Measurements from ENCODE around the gene SLC38A3. TPM values are rescaled to one million over a fixed set of nuclear protein-coding genes. Genes with fewer than 3 reads are reported as not detected.

The SLC38A3 gene
- total RNA-seq, 1 donor from 2014 or later = not detected

GRCh38 chr3:50167841-50168209, 37.2 kb upstream of the SLC38A3 start:
- ATAC-seq (no peak), DNase-seq (no peak)
- no peak overlapping the region for H3K4me3 ChIP-seq
- intact Hi-C loops (cut with DNase I) = no loop called here
- H3K27ac ChIP-seq = peak overlapping the region; percentile 76
- no peaks in the 10 kb centered on the region for H3K27me3 ChIP-seq (ENCODE audit: low read depth)
- no peaks in the 10 kb centered on the region for H3K36me3 ChIP-seq
- no peaks in the 10 kb centered on the region for H3K9me3 ChIP-seq
- peaks cover 94% of the 10 kb centered on the region for H3K4me1 ChIP-seq
- TF ChIP-seq CTCF (IDR thresholded peaks at IDR 0.05) = no peak

GRCh38 chr3:50168388-50168787, 36.7 kb upstream of the SLC38A3 start:
- H3K36me3 ChIP-seq = no peaks in the 10 kb centered on the region
- intact Hi-C loops (cut with DNase I) = no loop called here
- no peak overlapping the region for H3K4me3 ChIP-seq
- H3K27me3 ChIP-seq (ENCODE audit: low read depth) = no peaks in the 10 kb centered on the region
- peak overlapping the region; percentile 76 for H3K27ac ChIP-seq
- no peak for ATAC-seq
- DNase-seq = no peak
- H3K4me1 ChIP-seq = peaks cover 88% of the 10 kb centered on the region
- no peaks in the 10 kb centered on the region for H3K9me3 ChIP-seq
- no peak for TF ChIP-seq CTCF (IDR thresholded peaks at IDR 0.05)

- Histone ChIP-seq H3K27me3 (ENCODE audit: low read depth) (no peaks in the 10 kb centered on the region), H3K9me3 (no peaks in the 10 kb centered on the region), H3K36me3 (peaks cover under 1% of the 10 kb centered on the region), H3K4me1 (peaks cover 84% of the 10 kb centered on the region), H3K27ac (peak overlapping the region; percentile 76), H3K4me3 (no peak overlapping the region)
- TF ChIP-seq CTCF (IDR thresholded peaks at IDR 0.05) = no peak
- intact Hi-C loops (cut with DNase I) = no loop called here
- DNase-seq (no peak), ATAC-seq (no peak)
These were observed 36.3 kb upstream of the SLC38A3 start for GRCh38 chr3:50168791-50169190.

- Histone ChIP-seq H3K4me3 (no peak overlapping the region), H3K27ac (peak overlapping the region; percentile 76), H3K27me3 (ENCODE audit: low read depth) (no peaks in the 10 kb centered on the region), H3K4me1 (peaks cover 78% of the 10 kb centered on the region), H3K36me3 (peaks cover 6% of the 10 kb centered on the region), H3K9me3 (no peaks in the 10 kb centered on the region)
- ATAC-seq (no peak), DNase-seq (no peak)
- intact Hi-C loops (cut with DNase I) = no loop called here
- no peak for TF ChIP-seq CTCF (IDR thresholded peaks at IDR 0.05)
These were observed 35.7 kb upstream of the SLC38A3 start for GRCh38 chr3:50169232-50169832.

GRCh38 chr3:50169858-50170257, 35.2 kb upstream of the SLC38A3 start:
- ATAC-seq (no peak), DNase-seq (no peak)
- no peak overlapping the region for H3K4me3 ChIP-seq
- H3K36me3 ChIP-seq = peaks cover 11% of the 10 kb centered on the region
- intact Hi-C loops (cut with DNase I) = no loop called here
- TF ChIP-seq CTCF (IDR thresholded peaks at IDR 0.05) = no peak
- H3K27ac ChIP-seq = peak overlapping the region; percentile 76
- H3K4me1 ChIP-seq = peaks cover 73% of the 10 kb centered on the region
- H3K9me3 ChIP-seq = no peaks in the 10 kb centered on the region
- no peaks in the 10 kb centered on the region for H3K27me3 ChIP-seq (ENCODE audit: low read depth)
